GM19099 (cell line): ENCODE data around the gene PLEKHN1.

Experiments
- POLR2A ChIP-seq: IDR thresholded peaks from 3 replicates; pipeline ENCODE4 v1.6.1; 2011; ENCODE audit warnings: low read depth; ENCODE audit not compliant: insufficient read length; ENCODE audit errors: extremely low read depth

The PLEKHN1 gene

DNA sequence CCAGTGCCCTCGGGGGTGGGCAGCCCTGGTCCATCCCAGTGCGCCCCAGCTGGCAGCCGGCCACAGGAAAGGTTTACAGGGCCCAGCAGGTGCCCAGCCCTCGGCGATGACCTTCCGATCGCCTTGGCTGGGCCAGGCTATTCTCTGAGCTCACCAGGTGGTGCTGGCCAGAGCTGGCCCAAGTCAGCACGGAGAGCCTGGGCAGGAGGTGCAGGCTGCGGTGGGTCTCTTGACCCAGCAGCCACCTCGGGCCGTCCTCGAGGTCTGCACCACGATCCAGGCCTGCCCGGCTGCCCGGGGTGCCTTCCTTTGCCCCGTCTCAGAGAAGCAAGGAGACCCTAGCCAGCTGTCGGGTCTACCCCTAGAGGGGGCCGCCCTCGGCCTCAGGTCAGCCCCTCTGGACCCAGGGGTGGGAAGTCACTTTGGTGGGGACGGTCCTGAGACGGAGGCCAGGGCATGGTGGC is 15.2 kb downstream of the PLEKHN1 start:
- TF ChIP-seq POLR2A, result no peak

DNA sequence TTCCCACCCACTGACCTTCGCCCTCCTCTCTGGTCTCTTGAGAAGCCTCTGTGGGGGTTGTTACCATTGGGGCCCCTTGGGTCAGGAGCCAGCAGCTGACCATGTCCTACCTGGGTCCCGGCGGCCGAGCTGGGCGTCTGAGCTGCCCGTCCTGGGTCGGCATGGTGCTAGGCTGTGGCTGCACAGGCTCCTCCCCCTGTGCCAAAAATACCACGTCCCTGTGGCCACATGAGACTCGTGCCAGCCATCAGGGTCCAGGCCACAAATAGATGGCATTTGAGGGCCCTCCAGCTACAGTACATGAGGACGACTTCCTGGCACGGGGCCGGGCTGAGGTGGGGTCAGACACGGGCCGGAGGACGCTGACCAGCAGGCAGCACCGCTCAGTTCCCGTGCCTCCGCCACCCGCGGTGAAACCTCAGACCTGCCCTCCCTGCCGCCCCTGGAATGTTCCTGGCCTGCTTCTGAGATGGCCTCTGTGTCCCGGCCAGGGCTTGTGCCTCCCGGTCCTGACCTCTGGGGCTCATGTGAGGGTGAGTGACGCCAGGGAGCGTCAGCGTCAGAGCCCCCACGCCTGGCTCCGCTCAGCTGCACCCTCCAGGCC is 15.8 kb downstream of the PLEKHN1 start, which contains the start of gene PERM1:
Gene PERM1, minus strand, starts transcription at position 139 of the 604 bp plus-strand sequence. CDS start 1,064 bp downstream, outside the sequence.
- TF ChIP-seq POLR2A, result no peak

DNA sequence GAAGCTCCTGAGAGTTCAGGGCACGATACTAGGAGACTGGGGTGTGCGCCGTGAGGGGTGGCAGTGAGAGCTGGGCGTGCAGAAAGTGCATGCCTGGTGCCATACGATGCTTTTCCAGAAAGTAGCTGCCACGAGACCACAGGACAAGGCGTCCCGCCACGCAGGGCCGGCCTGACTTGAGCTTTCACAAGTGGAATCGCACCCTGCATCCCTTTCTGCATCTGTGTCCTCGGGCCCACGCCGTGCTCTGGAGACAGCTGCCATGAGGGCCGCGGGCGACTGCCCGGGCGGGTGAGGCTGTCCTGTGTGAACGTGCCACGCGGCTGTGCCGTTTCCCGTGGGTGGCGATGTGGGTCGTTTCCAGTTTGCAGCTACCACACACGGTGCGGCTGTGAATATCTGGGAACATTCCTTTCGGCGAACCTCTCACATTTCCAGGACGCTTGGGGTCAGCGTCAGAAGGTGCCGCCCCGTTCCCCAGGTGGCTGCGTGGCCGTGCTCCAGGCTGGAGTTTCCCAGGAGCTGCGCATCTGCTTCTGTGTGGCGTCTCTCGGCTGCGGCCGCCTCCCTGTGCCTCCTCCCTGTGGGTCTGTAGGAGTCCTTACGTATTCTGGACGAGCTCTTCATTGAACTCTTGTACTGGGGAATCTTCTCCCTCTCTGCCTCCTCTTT is 16.6 kb downstream of the PLEKHN1 start:
- TF ChIP-seq POLR2A, result no peak

DNA sequence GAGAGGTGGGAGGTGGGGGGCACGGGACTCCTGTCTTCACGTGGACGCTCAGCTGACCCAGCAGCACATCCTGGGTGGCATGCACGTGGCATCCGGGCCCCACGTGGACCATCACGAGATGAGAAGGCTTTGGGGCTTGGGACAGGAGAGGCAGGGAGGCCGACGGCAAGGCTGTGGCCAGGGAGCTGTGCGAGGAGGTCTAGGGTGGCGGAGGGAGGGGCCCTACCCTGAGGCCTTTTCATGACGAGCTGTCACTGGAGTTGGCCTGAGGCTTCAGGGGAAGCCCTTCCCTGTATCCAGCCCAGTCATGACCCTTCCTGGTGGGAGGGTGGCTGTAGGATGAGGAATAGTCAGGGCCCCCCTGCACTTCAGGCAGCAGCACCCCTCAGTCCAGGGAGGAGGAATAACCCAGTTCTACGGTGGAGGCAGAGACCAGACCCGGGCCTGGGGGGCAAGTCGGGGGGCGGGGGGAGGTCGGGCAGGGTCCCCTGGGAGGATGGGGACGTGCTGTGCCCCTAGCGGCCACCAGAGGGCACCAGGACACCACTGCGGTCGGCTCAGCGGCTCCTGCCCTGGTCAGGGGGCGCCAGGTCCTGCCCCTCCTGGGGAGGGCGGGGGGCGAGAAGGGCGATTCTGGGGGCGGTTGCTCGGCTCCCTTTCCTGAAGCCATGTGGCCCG is 17.7 kb downstream of the PLEKHN1 start:
- no peak for TF ChIP-seq POLR2A

DNA sequence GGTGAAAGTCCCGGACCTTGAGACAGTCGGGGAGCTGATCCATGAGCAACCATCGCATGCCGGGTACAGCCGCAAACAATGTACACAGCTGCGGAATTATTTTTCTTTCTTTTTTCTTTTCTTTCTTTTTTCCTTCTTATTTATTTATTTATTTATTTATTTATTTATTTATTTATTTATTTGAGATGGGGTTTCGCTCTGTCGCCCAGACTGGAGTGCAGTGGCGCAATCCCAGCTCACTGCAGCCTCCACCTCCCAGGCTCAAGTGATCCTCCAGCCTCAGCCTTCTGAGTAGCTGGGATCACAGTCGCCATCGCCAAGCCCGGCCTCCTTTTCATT is 18.2 kb downstream of the PLEKHN1 start:
- TF ChIP-seq POLR2A, result no peak

DNA sequence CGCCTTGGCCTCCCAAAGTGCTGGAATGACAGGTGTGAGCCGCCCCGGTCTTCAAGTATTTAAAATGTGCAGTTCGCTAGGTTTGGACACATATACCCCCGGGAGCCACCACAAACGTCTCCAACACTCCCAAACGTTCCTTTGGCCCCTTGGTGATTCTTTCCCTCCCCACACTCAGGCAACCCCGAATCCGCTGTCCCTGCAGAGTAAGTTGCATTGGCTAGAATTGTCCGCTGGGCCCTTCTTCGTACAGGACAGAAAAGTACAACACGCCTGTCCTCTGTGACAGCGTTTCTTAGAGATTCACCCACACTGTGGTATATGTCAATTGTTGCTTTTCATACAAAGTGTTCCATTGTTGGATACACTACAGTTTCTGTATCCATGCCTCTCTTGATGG is 18.8 kb downstream of the PLEKHN1 start:
- no peak for TF ChIP-seq POLR2A

DNA sequence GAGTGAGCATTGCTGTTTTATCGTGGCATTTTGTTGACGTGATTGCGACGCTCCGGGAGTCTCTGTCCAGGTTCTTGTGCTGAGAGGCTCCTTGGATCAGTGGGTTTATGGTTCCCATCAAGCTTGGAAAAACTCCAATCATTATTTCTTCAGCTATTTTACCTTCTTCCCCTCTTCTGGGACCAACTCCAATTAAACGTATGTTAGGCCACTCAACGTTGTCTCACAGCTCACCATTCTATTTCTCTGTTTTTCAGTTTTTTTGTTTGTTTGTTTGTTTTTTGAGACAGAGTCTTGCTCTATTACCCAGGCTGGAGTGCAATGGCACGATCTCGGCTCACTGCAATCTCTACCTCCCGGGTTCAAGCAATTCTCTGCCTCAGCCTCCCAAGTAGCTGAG is 25.6 kb downstream of the PLEKHN1 start:
- TF ChIP-seq POLR2A, result no peak

DNA sequence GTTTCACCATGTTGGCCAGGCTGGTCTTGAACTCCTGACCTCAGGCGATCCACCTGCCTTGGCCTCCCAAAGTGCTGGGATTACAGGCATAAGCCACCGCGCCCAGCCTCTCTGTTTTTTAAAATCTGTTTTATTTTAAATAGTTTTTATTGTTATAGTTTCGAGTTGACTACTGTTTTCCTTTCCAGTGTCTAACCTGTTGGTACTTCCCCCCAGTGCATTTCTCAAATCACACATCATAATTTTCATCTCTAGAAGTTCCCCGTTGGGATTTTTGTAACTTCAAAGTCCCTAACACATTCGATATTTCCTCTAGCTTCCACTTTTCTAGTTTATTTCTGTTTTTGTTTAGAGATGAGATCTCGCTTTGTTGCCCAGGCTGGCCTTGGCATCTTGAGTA is 26.1 kb downstream of the PLEKHN1 start:
- TF ChIP-seq POLR2A, result no peak

DNA sequence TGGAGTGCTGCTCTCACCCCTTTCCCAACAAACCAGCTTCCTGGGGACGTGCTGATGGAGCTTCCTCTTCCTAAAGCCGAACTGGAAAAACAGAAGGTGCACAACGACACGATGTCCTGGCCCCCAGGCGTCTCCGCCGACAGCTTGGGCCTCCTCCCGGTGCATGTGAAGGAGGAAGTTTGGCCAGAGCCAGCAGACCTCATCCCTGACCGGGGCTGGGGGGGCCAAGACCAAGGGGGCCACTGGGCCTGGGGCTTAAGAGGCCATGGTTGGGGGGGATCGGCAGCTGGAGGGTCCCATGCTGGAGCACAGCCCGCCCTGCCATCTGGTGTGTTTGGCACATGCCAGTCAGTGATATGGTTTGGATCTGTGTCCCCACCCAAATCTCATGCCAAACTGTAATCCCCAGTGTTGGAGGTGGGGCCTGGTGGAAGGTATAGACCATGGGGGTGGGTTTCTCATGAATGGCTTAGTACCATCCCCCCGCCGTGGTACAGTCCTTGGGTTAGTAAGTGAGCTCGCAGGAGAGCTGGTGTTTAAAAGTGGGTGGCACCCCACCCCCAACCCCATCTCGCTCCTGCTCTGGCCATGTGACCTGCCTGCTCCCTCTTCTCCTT is 27.2 kb downstream of the PLEKHN1 start:
- TF ChIP-seq POLR2A, result no peak

DNA sequence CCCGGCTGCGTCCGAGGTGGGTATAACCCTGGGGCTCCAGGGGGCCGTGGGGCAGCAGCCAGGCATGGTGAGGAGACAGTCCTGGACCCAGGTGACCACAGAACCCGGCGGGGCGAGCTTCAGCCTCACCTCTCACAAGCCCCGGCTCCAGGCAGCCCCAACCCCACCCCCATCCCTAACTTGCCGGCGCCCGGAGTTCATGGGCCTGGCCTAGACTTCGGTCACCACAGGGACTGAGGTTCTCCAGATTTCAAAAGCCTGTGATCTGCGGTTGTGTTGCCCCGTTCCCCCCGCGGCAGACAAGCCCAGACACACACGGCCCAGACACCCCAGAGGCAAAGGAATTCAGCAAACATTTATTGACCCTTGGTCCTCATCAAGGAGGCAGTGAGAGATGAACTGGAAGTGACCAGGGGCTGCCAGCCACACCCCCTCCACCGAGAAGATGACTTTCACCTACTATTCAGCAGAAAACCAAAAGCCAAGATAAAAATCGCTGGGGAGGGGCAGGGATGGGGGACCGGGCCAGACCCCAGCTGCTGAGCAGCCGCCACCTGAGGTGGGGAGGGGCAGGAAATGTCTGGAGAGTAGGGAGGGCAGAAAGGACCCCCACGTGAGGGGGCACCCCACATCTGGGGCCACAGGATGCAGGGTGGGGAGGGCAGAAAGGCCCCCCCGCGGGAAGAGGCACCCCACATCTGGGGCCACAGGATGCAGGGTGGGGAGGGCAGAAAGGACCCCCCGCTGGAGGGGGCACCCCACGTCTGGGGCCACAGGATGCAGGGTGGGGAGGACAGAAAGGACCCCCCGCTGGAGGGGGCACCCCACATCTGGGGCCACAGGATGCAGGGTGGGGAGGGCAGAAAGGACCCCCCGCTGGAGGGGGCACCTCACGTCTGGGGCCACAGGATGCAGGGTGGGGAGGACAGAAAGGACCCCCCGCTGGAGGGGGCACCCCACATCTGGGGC is 29.7 kb downstream of the PLEKHN1 start:
- no peak for TF ChIP-seq POLR2A

DNA sequence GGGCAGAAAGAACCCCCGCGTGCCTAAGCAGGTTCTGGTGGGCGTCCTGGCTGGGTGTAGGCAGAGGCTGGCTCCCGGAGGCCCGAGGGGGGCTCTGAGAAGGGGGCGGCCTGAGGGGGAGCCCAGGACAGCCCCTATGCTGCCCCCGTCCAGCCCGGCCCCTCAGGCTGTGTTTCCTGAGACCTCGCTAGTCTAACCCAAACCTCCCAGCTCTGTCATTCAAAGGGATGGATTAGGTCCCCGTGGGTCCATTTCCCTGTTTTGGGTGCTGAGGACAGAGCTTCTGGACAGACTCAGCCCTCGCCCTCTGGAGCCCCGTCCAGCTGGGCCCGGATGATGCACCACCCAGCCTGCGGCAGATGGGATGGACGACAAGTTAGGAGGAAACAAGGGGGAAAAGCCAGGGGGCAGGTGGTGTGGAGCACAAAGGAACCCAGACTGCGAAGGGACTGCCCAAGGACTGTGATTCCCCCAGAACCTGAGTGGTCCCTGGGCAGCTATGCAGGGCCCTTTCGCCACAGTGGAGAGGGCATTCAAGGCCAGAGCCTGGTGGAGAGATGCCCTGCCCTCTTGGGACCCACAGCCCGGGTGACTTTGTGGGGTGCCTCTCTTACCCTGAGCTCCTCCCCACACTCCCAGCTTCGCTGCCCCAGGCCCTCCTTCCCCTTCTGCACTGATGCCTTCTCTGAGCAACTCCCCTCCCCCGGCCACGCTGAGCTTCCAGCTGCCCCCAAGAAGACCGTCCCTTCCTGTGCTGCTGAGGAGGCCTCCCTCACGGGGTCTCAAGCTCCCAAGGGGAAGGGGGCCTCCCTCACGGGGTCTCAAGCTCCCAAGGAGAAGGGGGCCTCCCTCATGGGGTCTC is 30.8 kb downstream of the PLEKHN1 start:
- no peak for TF ChIP-seq POLR2A

DNA sequence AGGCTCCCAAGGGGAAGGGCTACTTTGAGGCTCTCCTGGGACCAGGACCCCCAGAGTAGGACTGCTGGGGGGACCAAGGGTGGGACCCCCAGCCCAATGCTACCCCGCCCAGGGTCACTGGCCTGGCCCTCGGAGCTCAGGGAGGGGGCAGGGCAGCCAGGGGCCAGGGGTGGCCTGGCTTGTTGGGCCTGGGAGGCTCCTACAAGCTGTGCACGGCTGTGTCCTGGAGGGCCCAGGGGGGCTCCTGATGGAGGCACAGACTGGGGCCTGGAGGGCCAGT is 31.4 kb downstream of the PLEKHN1 start:
- TF ChIP-seq POLR2A, result no peak

DNA sequence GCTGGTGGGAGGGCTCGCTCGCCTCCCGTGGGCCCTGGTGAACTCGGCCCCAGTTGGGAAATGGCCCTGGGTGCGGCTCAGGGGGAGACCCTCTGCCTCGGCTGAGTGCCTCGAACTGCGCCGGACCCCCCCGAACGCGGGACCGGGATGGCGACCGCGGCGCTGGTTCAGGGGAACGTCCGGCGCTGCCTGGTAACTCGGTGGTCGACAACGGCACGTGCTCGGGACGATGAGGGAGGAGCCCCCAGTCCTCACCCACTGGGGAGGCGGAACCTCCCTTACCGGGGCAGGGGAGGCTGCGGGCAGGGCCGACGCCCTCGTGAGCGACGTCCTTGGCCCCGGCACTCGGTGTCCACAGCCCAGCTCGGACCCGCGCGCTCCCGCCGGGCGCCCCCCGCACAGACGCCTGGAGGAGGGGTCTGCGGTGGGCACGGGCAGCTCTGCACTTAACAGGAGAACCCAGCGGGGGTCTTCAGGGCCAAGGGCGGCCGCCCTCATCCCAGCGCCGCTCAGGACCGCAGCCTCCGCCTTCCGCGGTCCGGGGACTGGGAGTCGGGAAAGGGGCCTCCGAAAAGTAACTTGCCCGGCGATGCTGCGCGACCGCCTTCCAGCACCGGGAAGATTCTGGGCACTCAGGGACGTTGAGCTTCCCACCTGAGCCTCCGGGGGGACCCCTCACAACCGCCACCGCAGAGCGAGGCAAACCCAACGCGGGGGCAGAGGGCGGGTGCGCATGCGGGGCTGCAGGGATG is 31.9 kb downstream of the PLEKHN1 start:
- no peak for TF ChIP-seq POLR2A
